Mesenchymal stem cell (in vitro differentiated cells and primary cell): ENCODE data around the gene EHF.

Experiments
- DNase-seq: peaks from one replicate; pipeline ENCODE4 v3.0.0-alpha.2; 2013
- H2AFZ ChIP-seq: one replicate; pipeline ENCODE4 v1.6.1; 2013; ENCODE audit warnings: low read depth, mild to moderate bottlenecking, control low read depth, inconsistent platforms, low read length, moderate library complexity
- H2AK5ac ChIP-seq: 2 replicates; pipeline ENCODE4 v1.6.1; 2013; ENCODE audit warnings: low read length, moderate library complexity, mild to moderate bottlenecking, inconsistent platforms; ENCODE audit not compliant: severe bottlenecking
- H2BK120ac ChIP-seq: one replicate; pipeline ENCODE4 v1.6.1; 2013; ENCODE audit warnings: low read depth, mild to moderate bottlenecking, inconsistent platforms, low read length, moderate library complexity
- H2BK12ac ChIP-seq, 2 experiments: one replicate each; pipeline ENCODE4 v1.6.1; 2013; ENCODE audit warnings: inconsistent platforms in 2 of 2, low read length in 2 of 2, mild to moderate bottlenecking in 2 of 2, moderate library complexity in 2 of 2, control low read depth in 1 of 2
- H2BK15ac ChIP-seq: one replicate; pipeline ENCODE4 v1.6.1; 2013; ENCODE audit warnings: mild to moderate bottlenecking, low read depth, inconsistent platforms; ENCODE audit not compliant: poor library complexity, severe bottlenecking
- H2BK5ac ChIP-seq: 2 replicates; pipeline ENCODE4 v1.6.1; 2013; ENCODE audit warnings: low read depth, mild to moderate bottlenecking, low read length, control low read depth, inconsistent platforms; ENCODE audit not compliant: poor library complexity, severe bottlenecking
- H3K14ac ChIP-seq, 2 experiments: one replicate each; pipeline ENCODE4 v1.6.1; 2013; ENCODE audit warnings: inconsistent platforms in 2 of 2, low read length in 2 of 2, control low read depth in 1 of 2, mild to moderate bottlenecking in 1 of 2, moderate library complexity in 1 of 2
- H3K18ac ChIP-seq, 2 experiments: one replicate each; pipeline ENCODE4 v1.6.1; 2013; ENCODE audit warnings: inconsistent platforms in 2 of 2, low read length in 2 of 2, control low read depth in 1 of 2, low read depth in 1 of 2, mild to moderate bottlenecking in 1 of 2
- H3K23ac ChIP-seq, 2 experiments: one replicate each; pipeline ENCODE4 v1.6.1; 2013; ENCODE audit warnings: inconsistent platforms in 2 of 2, low read length in 2 of 2, mild to moderate bottlenecking in 2 of 2, moderate library complexity in 2 of 2, control low read depth in 1 of 2
- H3K27ac ChIP-seq: 2 replicates; pipeline ENCODE4 v1.5.1; 2013; ENCODE audit warnings: mild to moderate bottlenecking, moderate library complexity, low read length, control low read depth, inconsistent platforms; ENCODE audit not compliant: poor library complexity, severe bottlenecking
- H3K27me3 ChIP-seq, 2 experiments: 2 replicates each; pipeline versions ENCODE4 v1.6.1 to v1.7.0; 2013; ENCODE audit warnings: low read length in 2 of 2, mild to moderate bottlenecking in 2 of 2, moderate library complexity in 2 of 2, control low read depth in 1 of 2, inconsistent platforms in 1 of 2; ENCODE audit not compliant: control insufficient read depth in 1 of 2, insufficient read depth in 1 of 2
- H3K36me3 ChIP-seq, 2 experiments: 2 replicates each; pipeline versions ENCODE4 v1.6.1 to v1.7.0; 2013; ENCODE audit warnings: low read length in 2 of 2, control low read depth in 1 of 2, inconsistent platforms in 1 of 2, low read depth in 1 of 2, mild to moderate bottlenecking in 1 of 2; ENCODE audit not compliant: insufficient read depth in 2 of 2, control insufficient read depth in 1 of 2
- H3K4ac ChIP-seq, 2 experiments: one replicate each; pipeline ENCODE4 v1.6.1; 2013; ENCODE audit warnings: inconsistent platforms in 2 of 2, low read length in 2 of 2, mild to moderate bottlenecking in 2 of 2, moderate library complexity in 2 of 2, control low read depth in 1 of 2, low read depth in 1 of 2
- H3K4me1 ChIP-seq: 2 replicates; pipeline ENCODE4 v1.6.1; 2013; ENCODE audit warnings: low read depth, low read length, control low read depth; ENCODE audit not compliant: control insufficient read depth, insufficient read depth
- H3K4me2 ChIP-seq: 2 replicates; pipeline ENCODE4 v1.6.1; 2013; ENCODE audit warnings: low read length, mild to moderate bottlenecking, inconsistent platforms; ENCODE audit not compliant: poor library complexity, severe bottlenecking
- H3K4me3 ChIP-seq, 2 experiments: 2 replicates each; pipeline versions ENCODE4 v1.5.1 to v1.7.0; 2013; ENCODE audit warnings: low read length in 2 of 2, mild to moderate bottlenecking in 2 of 2, control low read depth in 1 of 2, low read depth in 1 of 2; ENCODE audit not compliant: insufficient read depth in 1 of 2
- H3K79me1 ChIP-seq: replicated peaks from 2 replicates; pipeline ENCODE4 v1.6.1; 2013; ENCODE audit warnings: mild to moderate bottlenecking, control low read depth, low read length, inconsistent platforms; ENCODE audit not compliant: poor library complexity, severe bottlenecking
- H3K9ac ChIP-seq: 2 replicates; pipeline ENCODE4 v1.7.0; 2013; ENCODE audit warnings: mild to moderate bottlenecking, low read length, moderate library complexity
- H3K9me3 ChIP-seq: 2 replicates; pipeline ENCODE4 v1.7.0; 2013; ENCODE audit warnings: mild to moderate bottlenecking, low read length; ENCODE audit not compliant: control insufficient read depth
- H4K8ac ChIP-seq: one replicate; pipeline ENCODE4 v1.6.1; 2013; ENCODE audit warnings: inconsistent platforms, mild to moderate bottlenecking, low read length, moderate library complexity
- H4K91ac ChIP-seq: one replicate; pipeline ENCODE4 v1.6.1; 2013; ENCODE audit warnings: mild to moderate bottlenecking, low read length, inconsistent platforms
- WGBS: methylation state at CpG from one replicate; pipeline ENCODE4 v1.1.7; 2013; ENCODE audit warnings: mixed read lengths; 5-methylcytosine and 5-hydroxymethylcytosine counted together

Gene EHF

DNA sequence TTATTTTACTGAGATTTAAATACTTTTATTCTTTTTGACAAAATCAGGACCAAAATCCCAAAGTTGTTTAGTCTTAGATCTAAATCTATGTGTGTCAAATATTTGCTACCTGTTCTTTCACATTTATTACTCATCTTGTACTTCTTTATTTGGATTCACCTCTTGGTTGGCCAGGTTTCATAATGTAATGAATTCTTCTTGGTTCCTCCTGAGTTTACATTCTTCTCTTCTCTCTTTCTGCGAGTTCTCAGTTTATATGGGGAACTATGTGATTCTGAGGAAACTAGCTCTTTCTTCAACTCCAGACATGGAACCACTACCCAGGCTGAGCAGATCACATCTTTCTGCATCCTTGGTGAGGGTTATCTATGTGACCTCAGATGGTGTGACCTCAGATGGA lies 50.2 kb downstream of the EHF start:
- Histone ChIP-seq H3K79me1 (no peaks in the 10 kb centered on the region), H3K9me3 (peaks cover 4% of the 10 kb centered on the region), H2BK12ac (no peak overlapping the region), H3K36me3 (no peaks in the 10 kb centered on the region), H2AFZ (no peak overlapping the region), H3K4me3 (no peak overlapping the region), H3K4me2 (no peak overlapping the region), H3K23ac (no peak overlapping the region), H3K4me1 (no peaks in the 10 kb centered on the region), H2BK5ac (no peak overlapping the region), H3K4ac (no peak overlapping the region), H2AK5ac (no peak overlapping the region), H4K91ac (no peak overlapping the region), H3K14ac (no peak overlapping the region), H3K27me3 (peaks cover 0 to 6% of the 10 kb centered on the region in 2 experiments), H2BK15ac (no peak overlapping the region), H4K8ac (no peak overlapping the region), H3K18ac (no peak overlapping the region), H2BK120ac (no peak overlapping the region), H3K9ac (no peak overlapping the region), H3K27ac (no peak overlapping the region)
- no CpG with 5 or more reads among the region's 1 CpG for WGBS
- no peak for DNase-seq

DNA sequence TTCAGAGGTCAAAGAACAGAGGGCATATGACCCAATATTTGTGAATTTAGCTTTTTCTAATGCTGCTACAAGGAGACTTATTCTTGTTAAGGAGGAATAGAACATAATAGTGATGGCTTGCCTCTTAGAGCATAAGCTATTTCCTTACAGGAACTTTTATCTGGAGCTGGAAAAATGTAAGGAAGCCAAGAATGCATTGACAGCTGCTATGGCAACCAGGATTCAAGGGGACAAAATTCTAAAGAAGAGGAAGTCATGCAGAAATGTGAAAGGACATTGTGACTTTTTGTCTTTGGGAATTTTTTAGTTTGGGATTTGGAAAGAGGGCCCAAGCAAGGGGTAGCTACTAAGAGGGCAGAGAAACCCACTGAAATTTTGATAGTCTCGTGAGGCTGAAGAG lies 51.1 kb downstream of the EHF start:
- Histone ChIP-seq H3K4me2 (no peak overlapping the region), H3K9me3 (peaks cover 4% of the 10 kb centered on the region), H2BK15ac (no peak overlapping the region), H3K36me3 (no peaks in the 10 kb centered on the region), H3K4me3 (no peak overlapping the region), H4K8ac (no peak overlapping the region), H2AFZ (no peak overlapping the region), H3K4ac (no peak overlapping the region), H2AK5ac (no peak overlapping the region), H2BK120ac (no peak overlapping the region), H3K27me3 (peaks cover 0 to 6% of the 10 kb centered on the region in 2 experiments), H2BK5ac (no peak overlapping the region), H2BK12ac (no peak overlapping the region), H3K18ac (no peak overlapping the region), H3K23ac (no peak overlapping the region), H3K4me1 (no peaks in the 10 kb centered on the region), H3K79me1 (no peaks in the 10 kb centered on the region), H3K14ac (no peak overlapping the region), H3K9ac (no peak overlapping the region), H4K91ac (no peak overlapping the region), H3K27ac (no peak overlapping the region)
- DNase-seq: no peak
- WGBS: 60% methylated on average over 1 of the region's 1 CpG

DNA sequence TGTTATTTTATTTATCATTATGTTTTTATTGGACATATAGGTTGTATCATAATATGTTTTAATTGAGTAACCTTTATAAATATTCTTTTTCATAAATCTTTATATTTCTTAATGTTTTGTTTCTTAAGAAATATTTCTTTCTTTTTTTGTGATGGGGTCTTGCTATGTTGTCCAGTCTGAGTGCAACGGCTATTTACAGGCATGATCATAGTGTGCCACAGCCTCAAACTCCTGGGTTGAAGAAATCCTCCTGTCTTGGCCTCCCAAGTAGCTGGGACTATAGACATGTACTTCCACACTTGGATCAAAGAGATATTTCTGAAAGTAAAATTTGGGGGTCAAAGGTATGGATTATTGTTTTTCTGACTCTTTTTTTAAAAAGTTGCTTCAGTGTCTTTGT lies 53.1 kb downstream of the EHF start:
- no peak overlapping the region for H3K4me2 ChIP-seq
- H2BK120ac ChIP-seq: no peak overlapping the region
- no peaks in the 10 kb centered on the region for H3K9me3 ChIP-seq
- no peak overlapping the region for H3K4ac ChIP-seq
- H3K14ac ChIP-seq: no peak overlapping the region
- no peaks in the 10 kb centered on the region for H3K4me1 ChIP-seq
- H3K18ac ChIP-seq: no peak overlapping the region
- H2AFZ ChIP-seq: no peak overlapping the region
- H3K27ac ChIP-seq: no peak overlapping the region
- H4K8ac ChIP-seq: no peak overlapping the region
- H3K79me1 ChIP-seq: no peaks in the 10 kb centered on the region
- no peak overlapping the region for H3K23ac ChIP-seq
- no peak overlapping the region for H3K9ac ChIP-seq
- no peak overlapping the region for H2AK5ac ChIP-seq
- H2BK15ac ChIP-seq: no peak overlapping the region
- H2BK12ac ChIP-seq: no peak overlapping the region
- H2BK5ac ChIP-seq: no peak overlapping the region
- no peak for DNase-seq
- no peak overlapping the region for H4K91ac ChIP-seq
- H3K4me3 ChIP-seq: no peak overlapping the region
- H3K27me3 ChIP-seq: no peaks in the 10 kb centered on the region
- no peaks in the 10 kb centered on the region for H3K36me3 ChIP-seq
- WGBS: 80% methylated on average over 1 of the region's 1 CpG

DNA sequence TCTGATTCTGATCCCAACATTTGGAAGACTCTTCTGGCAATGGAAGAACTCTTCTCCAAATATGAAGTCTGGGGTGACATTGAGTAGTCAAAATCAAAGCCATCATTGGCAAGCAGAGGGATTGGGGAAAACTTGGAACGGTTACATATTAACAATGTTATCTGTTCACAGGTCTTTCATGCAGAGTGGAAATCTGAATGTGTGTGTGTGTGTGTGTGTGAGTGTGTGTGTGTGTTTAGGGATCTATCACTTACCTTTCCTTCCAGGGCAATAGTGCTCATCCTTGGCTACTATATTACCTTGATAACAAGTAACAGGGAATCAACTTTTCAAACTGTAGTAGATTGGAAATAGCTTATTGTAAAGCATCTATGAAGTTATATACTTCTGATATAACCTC lies 55.3 kb downstream of the EHF start:
- 86% methylated on average over 1 of the region's 1 CpG for whole genome bisulfite sequencing

More for the DNA sequence above, 55.3 kb downstream of the EHF start:
- Histone ChIP-seq H2BK12ac (no peak overlapping the region), H3K4me1 (peaks cover 3% of the 10 kb centered on the region), H2BK5ac (no peak overlapping the region), H3K4me3 (no peak overlapping the region), H4K8ac (no peak overlapping the region), H2BK120ac (no peak overlapping the region), H3K4me2 (no peak overlapping the region), H3K14ac (no peak overlapping the region), H3K23ac (no peak overlapping the region), H2AFZ (no peak overlapping the region), H2AK5ac (no peak overlapping the region), H3K18ac (no peak overlapping the region), H3K27me3 (no peaks in the 10 kb centered on the region), H3K9me3 (no peaks in the 10 kb centered on the region), H3K4ac (no peak overlapping the region), H3K9ac (no peak overlapping the region), H3K79me1 (no peaks in the 10 kb centered on the region), H4K91ac (no peak overlapping the region), H3K36me3 (no peaks in the 10 kb centered on the region), H3K27ac (no peak overlapping the region), H2BK15ac (no peak overlapping the region)
- DNase-seq: no peak
